Subcutaneous abdominal adipose tissue (tissue), 5 donors: ENCODE data around the gene TBC1D22A.

ENCODE experiments used
- H3K27ac ChIP-seq: one replicate; pipeline ENCODE4 v1.7.0; 2013; ENCODE audit warnings: low read depth, mild to moderate bottlenecking, inconsistent platforms, low read length, moderate library complexity
- H3K27me3 ChIP-seq, 5 donors: one replicate each; pipeline ENCODE4 v1.7.0; 2013; ENCODE audit warnings: low read length in 5 of 5, inconsistent platforms in 1 of 5; ENCODE audit not compliant: control insufficient read depth in 5 of 5, insufficient read depth in 4 of 5
- H3K36me3 ChIP-seq, 5 donors: one replicate each; pipeline ENCODE4 v1.7.0; 2013; ENCODE audit warnings: low read length in 5 of 5; ENCODE audit not compliant: control insufficient read depth in 5 of 5, insufficient read depth in 5 of 5
- H3K4me1 ChIP-seq, 5 donors: one replicate each; pipeline ENCODE4 v1.7.0; 2013; ENCODE audit warnings: low read length in 5 of 5, mild to moderate bottlenecking in 3 of 5, moderate library complexity in 1 of 5; ENCODE audit not compliant: control insufficient read depth in 5 of 5, insufficient read depth in 5 of 5
- H3K4me3 ChIP-seq, 5 donors: one replicate each; pipeline ENCODE4 v1.7.0; 2013; ENCODE audit warnings: low read length in 5 of 5, low read depth in 1 of 5
- H3K9ac ChIP-seq, 5 donors: one replicate each; pipeline ENCODE4 v1.7.0; 2013; ENCODE audit warnings: low read length in 5 of 5, mild to moderate bottlenecking in 4 of 5, moderate library complexity in 3 of 5
- H3K9me3 ChIP-seq, 5 donors: one replicate each; pipeline ENCODE4 v1.7.0; 2013; ENCODE audit warnings: low read length in 5 of 5; ENCODE audit not compliant: control insufficient read depth in 5 of 5
- donor health status: healthy.
- donor health status: healthy.
- donor health status: healthy.
- donor health status: healthy.
- donor health status: healthy.

TBC1D22A gene

DNA sequence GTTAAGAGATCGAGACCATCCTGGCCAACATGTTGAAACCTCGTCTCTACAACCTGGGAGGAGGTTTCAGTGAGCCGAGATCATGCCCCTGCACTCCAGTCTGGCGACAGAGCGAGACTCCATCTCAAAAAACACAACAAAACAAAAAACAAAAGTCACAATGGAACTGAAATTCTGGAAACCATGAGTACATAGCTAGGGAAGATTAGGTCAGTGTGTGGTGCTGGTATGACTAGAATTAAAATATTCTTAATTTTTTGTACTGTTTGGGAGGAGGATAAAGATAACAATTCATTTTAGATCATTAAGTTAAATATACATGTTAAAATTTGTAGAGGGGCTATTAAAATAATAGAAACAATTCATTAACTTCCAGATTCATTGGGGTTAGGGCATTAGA is 344.4 kb downstream of the TBC1D22A start:
- no peak overlapping the region for H3K9ac ChIP-seq
- H3K4me1 ChIP-seq = no peaks in the 10 kb centered on the region
- no peak overlapping the region for H3K4me3 ChIP-seq
- no peaks in the 10 kb centered on the region for H3K9me3 ChIP-seq
- H3K36me3 ChIP-seq = peaks cover 0 to 22% (median 4%) of the 10 kb centered on the region in 5 donors
- H3K27me3 ChIP-seq = no peaks in the 10 kb centered on the region
- H3K27ac ChIP-seq = no peak overlapping the region

DNA sequence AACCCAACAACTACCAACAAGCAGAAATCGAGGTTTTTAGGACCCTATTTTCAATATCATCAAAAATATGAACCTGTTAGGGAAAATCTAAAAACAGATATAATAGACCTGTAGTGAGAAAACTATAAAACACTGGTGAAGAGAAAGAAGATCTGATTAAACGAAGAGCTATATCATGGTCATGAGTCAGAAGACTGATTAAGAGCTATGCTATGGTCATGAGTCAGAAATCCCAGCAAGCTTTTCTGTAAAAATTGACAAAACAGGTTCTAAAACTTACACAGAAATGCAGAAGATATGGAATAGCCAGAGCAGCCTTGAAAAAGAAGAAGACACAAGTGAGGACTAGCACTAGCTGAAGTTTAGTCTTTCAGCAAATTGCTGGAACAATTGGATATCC is 345.0 kb downstream of the TBC1D22A start:
- Histone ChIP-seq H3K36me3 (peaks cover 0 to 23% (median 10%) of the 10 kb centered on the region in 5 donors), H3K9ac (no peak overlapping the region), H3K9me3 (no peaks in the 10 kb centered on the region), H3K27ac (no peak overlapping the region), H3K27me3 (no peaks in the 10 kb centered on the region), H3K4me3 (no peak overlapping the region), H3K4me1 (no peaks in the 10 kb centered on the region)

DNA sequence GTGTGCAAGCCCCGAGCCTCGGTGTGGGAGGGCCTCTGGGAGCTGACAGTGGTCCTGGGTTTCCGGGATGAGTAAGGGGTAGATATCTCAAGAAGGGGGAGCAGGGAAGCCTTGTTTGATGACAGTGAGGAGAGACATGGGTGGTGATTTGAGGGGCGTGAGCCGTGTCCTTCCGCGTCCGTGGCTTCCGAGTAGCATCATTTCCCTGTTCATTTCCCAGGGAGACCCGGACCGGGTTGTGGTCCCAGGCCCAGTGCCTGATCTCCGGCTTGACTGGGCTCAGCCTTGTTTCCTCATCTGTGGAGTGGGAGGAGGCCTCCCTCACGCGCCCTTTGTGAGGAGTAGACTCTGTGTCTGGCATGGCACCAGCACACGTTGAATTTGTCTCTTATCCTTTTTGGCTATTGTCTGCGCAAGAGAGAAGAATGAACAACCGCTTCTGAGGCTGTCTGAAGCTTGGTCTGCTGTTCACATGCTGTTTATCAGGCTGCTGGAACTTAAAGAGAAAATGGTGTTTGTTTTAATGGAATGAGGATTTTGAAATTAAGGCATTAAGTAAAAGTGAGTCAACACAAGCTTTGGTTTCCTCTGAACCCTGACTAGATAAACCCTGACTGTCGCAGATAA is 348.5 kb downstream of the TBC1D22A start:
- no peak overlapping the region for H3K9ac ChIP-seq
- no peaks in the 10 kb centered on the region for H3K9me3 ChIP-seq
- no peak overlapping the region for H3K27ac ChIP-seq
- H3K4me3 ChIP-seq = no peak overlapping the region
- H3K36me3 ChIP-seq = peaks cover 0 to 36% (median 19%) of the 10 kb centered on the region in 5 donors
- H3K4me1 ChIP-seq = no peaks in the 10 kb centered on the region
- H3K27me3 ChIP-seq = no peaks in the 10 kb centered on the region

DNA sequence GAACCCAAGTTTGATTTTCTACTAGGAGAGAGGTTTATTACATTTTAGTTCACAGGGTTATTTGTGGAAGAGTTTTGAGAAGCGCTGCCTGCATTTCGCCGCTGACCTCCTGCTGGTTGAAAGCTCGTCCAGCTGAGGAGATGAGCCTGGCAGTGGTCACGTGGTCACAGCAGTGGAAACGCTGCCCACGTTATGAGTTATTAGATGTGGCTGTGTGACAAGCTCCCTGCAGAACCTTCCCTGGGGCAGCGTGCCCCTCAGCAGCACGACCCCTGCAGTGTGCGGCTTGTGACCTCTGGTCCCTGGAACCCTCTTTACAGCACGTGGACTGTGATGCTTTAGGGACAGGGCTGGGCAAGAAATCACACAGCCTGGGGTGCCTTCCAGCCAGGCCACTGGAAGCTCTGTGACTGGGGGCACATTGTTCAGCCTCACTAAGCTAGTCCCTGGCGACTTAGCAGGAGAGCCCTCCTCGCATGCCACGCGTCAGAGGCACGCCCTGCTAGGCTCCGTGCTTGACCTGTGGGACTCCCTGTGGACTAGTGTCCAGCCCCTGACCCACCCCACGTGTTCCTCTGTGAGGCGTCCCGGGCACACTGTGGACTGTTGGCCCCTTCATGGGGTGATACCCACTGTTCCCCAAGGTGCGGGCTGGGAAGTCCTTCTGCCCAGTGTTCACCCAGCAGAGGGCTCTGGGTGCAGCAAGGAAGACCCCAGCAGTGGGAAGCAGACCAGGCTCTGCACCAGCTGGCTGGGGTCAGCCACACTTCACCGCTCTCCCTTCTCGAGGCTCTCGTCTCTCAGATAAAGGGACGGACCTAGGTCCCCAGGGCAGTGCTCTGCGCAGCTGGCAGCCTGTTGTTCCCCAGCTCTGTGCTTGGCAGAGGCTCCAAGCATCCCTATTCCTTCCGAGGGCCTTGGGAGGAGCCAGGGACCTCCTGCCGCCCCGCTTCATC is 349.5 kb downstream of the TBC1D22A start:
- Histone ChIP-seq H3K9ac (no peak overlapping the region), H3K9me3 (no peaks in the 10 kb centered on the region), H3K4me3 (no peak overlapping the region), H3K27ac (no peak overlapping the region), H3K36me3 (peaks cover 0 to 42% (median 19%) of the 10 kb centered on the region in 5 donors), H3K27me3 (no peaks in the 10 kb centered on the region), H3K4me1 (no peaks in the 10 kb centered on the region)

DNA sequence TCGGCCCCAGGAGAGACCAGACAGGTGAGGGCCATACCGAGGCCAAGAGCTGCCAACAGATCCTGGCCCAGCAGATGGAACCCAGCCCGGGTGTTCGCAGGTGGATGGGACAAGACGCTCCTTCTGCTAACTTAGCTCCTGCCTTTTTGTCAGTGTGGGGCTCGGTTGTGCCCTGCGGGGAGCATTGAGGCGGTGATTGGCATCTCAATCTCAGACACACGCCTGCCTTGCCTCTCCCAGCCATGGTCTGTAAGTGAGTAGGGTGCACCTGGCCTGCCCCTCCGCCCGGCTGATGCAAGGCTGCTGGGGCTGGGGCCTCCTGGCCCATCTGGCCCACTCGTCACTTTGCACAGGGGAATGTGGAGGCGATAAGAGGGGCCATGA is 350.1 kb downstream of the TBC1D22A start:
- Histone ChIP-seq H3K36me3 (peaks cover 0 to 46% (median 19%) of the 10 kb centered on the region in 5 donors), H3K9ac (no peak overlapping the region), H3K27ac (no peak overlapping the region), H3K4me3 (no peak overlapping the region), H3K27me3 (no peaks in the 10 kb centered on the region), H3K9me3 (no peaks in the 10 kb centered on the region), H3K4me1 (no peaks in the 10 kb centered on the region)

DNA sequence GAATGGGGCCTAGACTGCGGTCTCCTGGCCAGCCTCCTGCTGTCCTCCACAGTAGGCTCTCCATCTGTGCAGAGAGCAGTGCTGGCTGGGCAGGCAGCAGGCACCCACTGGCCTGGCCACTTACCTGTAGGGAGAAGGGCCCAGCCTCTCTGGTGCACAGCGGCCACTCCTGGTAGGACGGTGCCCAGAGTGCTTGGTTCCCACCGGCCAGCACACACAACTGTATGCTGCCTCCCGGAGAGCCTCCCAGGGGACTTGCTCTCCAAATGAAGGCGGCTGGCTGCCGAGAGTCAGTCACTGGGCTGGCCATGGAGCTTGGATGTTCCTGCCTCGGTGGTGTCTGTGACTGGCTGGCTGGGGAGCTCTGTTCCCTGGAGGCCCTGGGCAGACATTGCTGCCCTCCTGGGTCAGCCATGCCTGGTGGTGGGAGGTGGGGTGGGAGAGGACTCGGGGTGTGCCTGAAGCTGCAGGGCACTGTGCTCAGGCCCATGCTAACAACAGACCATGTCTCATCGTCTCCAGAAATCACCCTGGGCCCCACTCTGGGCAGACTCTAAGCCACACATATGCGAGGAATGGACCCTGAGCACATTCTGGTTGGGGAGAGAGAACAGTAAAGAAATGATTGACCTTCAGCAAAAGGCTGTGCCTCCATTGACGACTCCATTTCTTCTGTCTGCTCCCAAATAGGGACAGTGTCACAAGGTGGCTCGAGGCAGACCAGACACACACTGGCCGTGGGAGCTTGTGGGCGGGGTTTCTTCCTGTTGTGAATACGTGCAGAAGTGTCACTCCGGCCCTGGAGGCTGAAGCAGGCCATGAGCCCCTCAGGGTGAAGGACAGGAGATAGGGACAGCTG is 350.8 kb downstream of the TBC1D22A start:
- H3K9ac ChIP-seq = no peak overlapping the region
- no peaks in the 10 kb centered on the region for H3K27me3 ChIP-seq
- H3K36me3 ChIP-seq = peaks cover 0 to 46% (median 19%) of the 10 kb centered on the region in 5 donors

DNA sequence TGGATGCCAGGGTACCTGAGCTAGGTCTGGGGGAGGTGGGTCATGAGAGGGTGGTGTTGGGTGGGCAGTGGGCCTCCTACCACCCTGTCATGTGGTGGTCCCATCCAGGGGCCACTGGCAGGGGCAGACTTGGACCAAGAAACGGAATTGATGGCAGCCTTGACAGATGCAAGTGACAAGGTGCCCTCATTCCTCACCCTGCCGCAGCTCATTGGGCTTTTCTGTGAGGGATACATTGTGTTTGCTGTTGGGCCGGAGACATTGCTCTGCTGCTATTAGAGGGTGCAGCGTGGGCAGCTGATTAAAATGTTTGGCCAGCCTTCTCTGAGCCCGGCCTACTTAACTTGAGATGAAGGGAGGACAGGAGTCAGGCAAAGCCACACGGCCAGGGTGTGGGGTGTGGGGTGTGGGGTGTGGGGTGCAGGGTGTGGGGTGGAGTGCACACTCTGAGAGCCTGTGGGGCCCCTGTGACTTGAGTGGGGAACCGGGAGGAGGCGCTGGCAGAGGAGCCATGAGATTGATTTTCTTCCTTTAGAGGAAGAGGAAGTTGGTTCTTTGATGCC is 351.5 kb downstream of the TBC1D22A start:
- Histone ChIP-seq H3K27me3 (no peaks in the 10 kb centered on the region), H3K4me1 (no peaks in the 10 kb centered on the region), H3K36me3 (peaks cover 0 to 46% (median 19%) of the 10 kb centered on the region in 5 donors), H3K27ac (no peak overlapping the region), H3K9ac (no peak overlapping the region), H3K9me3 (no peaks in the 10 kb centered on the region), H3K4me3 (no peak overlapping the region)

More for the DNA sequence above, 350.8 kb downstream of the TBC1D22A start:
- H3K27ac ChIP-seq = no peak overlapping the region
- H3K4me1 ChIP-seq = no peaks in the 10 kb centered on the region
- H3K4me3 ChIP-seq = no peak overlapping the region
- no peaks in the 10 kb centered on the region for H3K9me3 ChIP-seq

DNA sequence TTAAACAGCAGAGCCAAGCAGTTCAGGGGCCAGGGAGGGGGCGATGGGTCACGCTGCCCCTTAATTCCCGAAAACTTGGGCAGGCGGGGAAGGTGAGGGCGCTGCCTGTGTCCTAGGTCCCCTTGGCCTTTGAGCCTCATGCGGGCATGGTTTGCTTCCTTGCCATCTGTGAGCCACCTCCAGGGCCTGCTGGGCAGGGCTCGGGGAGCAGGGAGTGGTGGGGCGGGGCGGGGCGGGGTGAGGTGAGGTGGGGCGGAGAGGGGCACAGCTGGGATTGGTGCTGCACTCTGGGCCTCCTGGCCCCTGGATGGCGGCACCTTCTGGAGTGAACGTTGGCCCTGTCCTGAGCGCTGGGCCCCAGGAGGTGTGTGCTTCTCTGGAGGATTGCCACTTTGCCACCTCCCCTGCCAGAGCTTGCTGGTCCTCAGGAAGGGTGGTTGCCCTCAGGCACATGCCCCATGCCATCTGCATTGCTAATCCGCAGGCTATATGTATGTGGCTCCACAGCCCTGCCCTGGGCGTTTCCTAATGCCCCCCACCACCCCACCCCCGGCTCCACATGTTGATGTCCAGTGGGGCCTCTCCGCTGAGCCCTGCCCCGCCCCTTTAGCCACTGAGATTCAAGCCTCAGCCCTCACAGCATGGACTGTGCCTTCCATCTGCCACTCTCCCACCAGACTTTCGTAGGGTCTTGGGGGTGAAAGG is 352.5 kb downstream of the TBC1D22A start:
- H3K36me3 ChIP-seq = peaks cover 0 to 43% (median 19%) of the 10 kb centered on the region in 5 donors
- no peak overlapping the region for H3K27ac ChIP-seq
- no peak overlapping the region for H3K9ac ChIP-seq
- H3K27me3 ChIP-seq = no peaks in the 10 kb centered on the region
- H3K4me3 ChIP-seq = no peak overlapping the region
- no peaks in the 10 kb centered on the region for H3K9me3 ChIP-seq
- no peaks in the 10 kb centered on the region for H3K4me1 ChIP-seq

DNA sequence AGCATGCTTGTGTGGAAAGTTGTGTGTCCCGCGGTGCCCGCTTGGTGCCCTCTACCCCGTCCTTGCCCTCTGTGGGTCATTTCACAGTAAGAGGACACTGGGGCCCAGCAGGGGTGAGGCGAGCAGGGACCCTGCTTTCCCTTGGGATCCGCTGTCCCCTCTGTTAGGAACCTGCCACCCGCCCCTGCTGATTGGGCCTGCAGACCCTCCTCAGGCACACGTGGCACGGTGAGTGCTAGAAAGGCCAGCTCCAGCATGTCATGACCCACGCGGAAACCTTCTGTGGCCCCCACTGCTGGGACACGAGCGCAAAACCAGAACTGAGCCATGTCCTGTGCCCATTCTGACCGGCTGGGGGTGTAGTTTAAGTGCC is 353.1 kb downstream of the TBC1D22A start:
- H3K9me3 ChIP-seq = no peaks in the 10 kb centered on the region
- no peak overlapping the region for H3K9ac ChIP-seq

More for the DNA sequence above, 353.1 kb downstream of the TBC1D22A start:
- Histone ChIP-seq H3K4me3 (no peak overlapping the region), H3K36me3 (peaks cover 0 to 42% (median 19%) of the 10 kb centered on the region in 5 donors), H3K4me1 (no peaks in the 10 kb centered on the region), H3K27me3 (no peaks in the 10 kb centered on the region), H3K27ac (no peak overlapping the region)
